H1 (cell line): ENCODE measurements around the gene TACC2. TPM values are rescaled to one million over a fixed set of nuclear protein-coding genes. Genes with fewer than 3 reads are reported as not detected.

Experiments used
- CHD7 ChIP-seq: fragments of 300-600 bp; sonication (generic); IDR thresholded peaks from 2 replicates; pipeline ENCODE4 v1.7.1; 2012; ENCODE audit warnings: low read length, moderate library complexity, mild to moderate bottlenecking, inconsistent platforms; ENCODE audit not compliant: insufficient replicate concordance
- FOSL1 ChIP-seq: IDR thresholded peaks from 2 replicates; pipeline ENCODE4 v1.6.1; 2011; ENCODE audit warnings: mild to moderate bottlenecking, low read depth, low read length, moderate library complexity; ENCODE audit not compliant: insufficient read depth
- GABPA ChIP-seq: IDR thresholded peaks from 2 replicates; pipeline ENCODE4 v1.6.1; 2011; ENCODE audit warnings: mild to moderate bottlenecking, low read length, moderate library complexity, borderline replicate concordance; ENCODE audit not compliant: insufficient read depth
- HDAC2 ChIP-seq, 2 experiments: fragments of 300-600 bp in 1 of 2; sonication (generic) in 1 of 2; IDR thresholded peaks; 2 replicates each; pipeline ENCODE4 v1.6.1; 2011 to 2012; ENCODE audit warnings: low read depth in 2 of 2, low read length in 2 of 2, mild to moderate bottlenecking in 2 of 2, moderate library complexity in 2 of 2, borderline replicate concordance in 1 of 2, inconsistent platforms in 1 of 2
- RNF2 ChIP-seq: fragments of 200-900, 300-1000 bp; sonication (generic); IDR thresholded peaks from 2 replicates; pipeline ENCODE4 v1.7.1; 2016; ENCODE audit warnings: borderline replicate concordance, low read depth, mild to moderate bottlenecking, antibody characterized with exemption, low read length; ENCODE audit not compliant: poor library complexity, severe bottlenecking; ENCODE audit errors: missing control alignments
- SAP30 ChIP-seq: fragments of 300-600 bp; sonication (generic); IDR thresholded peaks from 2 replicates; pipeline ENCODE4 v1.7.1; 2012; ENCODE audit warnings: low read length, moderate library complexity, mild to moderate bottlenecking, inconsistent platforms; ENCODE audit not compliant: insufficient read depth, insufficient replicate concordance
- SIX5 ChIP-seq: IDR thresholded peaks from 2 replicates; pipeline ENCODE4 v1.6.1; 2011; ENCODE audit warnings: mild to moderate bottlenecking, low read depth, low read length
- polyA plus RNA-seq, 7 experiments: library from polyadenylated mRNA; depleted of rRNA in 3 of 7; stranded (reverse) in 5 of 7; unstranded in 2 of 7; fragments of >200 nt in 5 of 7; fragments of 200-250 nt in 2 of 7; gene quantifications; 1 replicate in 5 of 7; 2 replicates in 1 of 7; 4 replicates in 1 of 7; pipeline versions ENCODE4 v1.2.1 to v1.2.3, GENCODE V29; 2011 to 2013; ENCODE audit warnings: missing spikeins in 2 of 7, mixed read lengths in 2 of 7
- total RNA-seq: library from RNA; stranded (reverse); fragmentation: NEBNext Ultra II Directional; extraction: Animal tissue kit (Norgen Biotek cat#: 25700); gene quantifications from 2 replicates; pipeline ENCODE4 v1.2.1, GENCODE V29; 2021

TACC2 gene
- total and polyA plus RNA-seq, 2 of the 8 experiments (the other 6 are each of a cell fraction or from before 2014, with no cell fraction given): 21.2 to 46.6 TPM

GRCh38 chr10:122273966-122274545, 285.1 kb downstream of the TACC2 start (continued):
- no peak for TF ChIP-seq CHD7
- TF ChIP-seq HDAC2 (IDR thresholded peaks at IDR 0.05; ENCODE audit: borderline replicate concordance in 1 of 2, low read depth in 2 of 2, low read length in 2 of 2): no peak
- TF ChIP-seq SAP30: no peak
- no peak for TF ChIP-seq RNF2
- no peak for TF ChIP-seq SIX5
- TF ChIP-seq FOSL1: no peak
- TF ChIP-seq GABPA: no peak
